Stimulated activated CD8-positive, alpha-beta memory T cell treated with anti-CD3 and anti-CD28 coated beads, Interleukin-15, amount 100 ng/mL, for 24 hours (primary cell): ENCODE measurements around the gene HIPK4.
A peak's percentile ranks its signal among the peaks of the same experiment; 100 is the strongest.

Source experiments
- DNase-seq: peaks from one replicate; pipeline ENCODE4 v3.0.0-alpha.2; 2020; ENCODE audit warnings: low read depth

Gene HIPK4

GRCh38 chr19:40366697-40367561 is 23.1 kb downstream of the HIPK4 start:
- DNase-seq = no peak

DNA sequence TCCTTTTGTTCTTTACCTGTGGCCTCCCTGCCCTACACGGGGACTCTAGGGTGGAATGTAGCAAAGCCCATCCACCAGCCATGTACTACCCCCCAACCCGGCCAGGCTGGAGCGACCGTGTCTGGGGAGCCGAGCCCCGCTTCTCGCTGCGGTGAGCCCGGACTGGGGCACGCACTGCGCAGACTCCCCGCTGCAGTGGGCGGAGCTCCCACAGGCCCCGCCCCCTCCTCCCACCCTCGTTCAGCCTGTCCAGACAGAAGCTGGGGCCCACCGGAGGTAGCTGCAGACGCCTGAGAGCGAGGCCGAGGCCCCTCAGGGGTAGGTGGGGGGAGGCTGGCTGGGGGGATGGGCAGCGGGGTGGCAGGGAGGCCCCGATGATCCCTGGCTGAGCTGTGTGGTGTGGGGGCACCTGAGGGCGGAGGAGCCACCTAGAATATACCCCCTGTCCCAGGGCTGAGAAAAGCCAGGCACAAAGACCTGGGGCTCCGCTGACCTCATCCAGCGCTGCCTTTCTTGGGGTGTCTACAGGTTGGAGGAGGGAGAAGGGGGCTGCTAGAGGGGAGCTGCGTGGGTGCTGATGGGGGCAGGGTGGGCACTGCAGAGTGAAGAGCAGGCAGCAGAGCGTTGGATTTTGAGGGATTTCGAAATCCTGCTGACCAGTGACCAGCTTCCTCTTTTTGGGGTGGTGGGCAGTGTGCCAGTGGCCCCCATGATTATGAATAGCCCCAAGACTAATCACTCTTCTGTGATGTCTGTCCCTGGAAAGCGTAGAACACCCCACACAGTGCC is 24.2 kb downstream of the HIPK4 start:
- peak; percentile 35 for DNase-seq

DNA sequence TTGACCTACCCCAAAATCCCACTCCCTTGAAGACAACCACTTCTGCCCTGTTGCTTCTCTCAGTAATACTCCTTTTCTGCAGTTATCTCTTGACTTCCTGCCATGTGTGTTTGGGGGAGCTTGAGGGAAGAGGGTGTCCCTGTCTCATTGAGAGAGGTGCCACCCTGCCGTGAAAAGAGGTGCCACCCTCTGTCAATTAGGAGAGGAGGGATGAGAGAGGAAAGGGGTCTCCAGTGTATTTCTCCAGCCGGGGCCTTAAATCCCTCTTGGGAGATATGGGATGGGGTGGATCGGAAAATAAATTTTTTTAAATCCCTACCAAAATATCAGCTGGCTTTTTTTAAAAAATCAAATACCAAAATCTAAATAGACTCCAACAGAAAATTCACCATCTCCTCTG is 25.0 kb downstream of the HIPK4 start:
- no peak for DNase-seq

DNA sequence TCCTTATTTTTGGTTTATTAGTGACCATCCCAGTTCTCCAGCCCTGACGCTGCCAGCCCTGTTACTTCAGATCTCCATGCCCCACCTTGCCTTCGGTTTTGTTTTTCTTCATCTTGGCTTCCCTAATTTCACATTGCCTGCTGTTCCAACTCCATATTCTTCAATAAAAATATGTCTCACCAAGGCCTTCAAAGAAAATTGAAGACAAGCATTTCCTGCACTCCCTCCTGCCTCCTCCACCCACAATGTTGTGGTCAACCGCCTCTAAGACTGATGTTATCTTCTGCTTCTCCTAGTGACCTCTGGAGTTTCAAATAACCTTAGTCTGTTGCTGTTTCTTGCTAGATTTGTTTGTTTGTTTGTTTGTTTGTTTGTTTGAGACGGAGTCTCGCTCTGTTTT is 26.9 kb downstream of the HIPK4 start:
- DNase-seq = no peak

DNA sequence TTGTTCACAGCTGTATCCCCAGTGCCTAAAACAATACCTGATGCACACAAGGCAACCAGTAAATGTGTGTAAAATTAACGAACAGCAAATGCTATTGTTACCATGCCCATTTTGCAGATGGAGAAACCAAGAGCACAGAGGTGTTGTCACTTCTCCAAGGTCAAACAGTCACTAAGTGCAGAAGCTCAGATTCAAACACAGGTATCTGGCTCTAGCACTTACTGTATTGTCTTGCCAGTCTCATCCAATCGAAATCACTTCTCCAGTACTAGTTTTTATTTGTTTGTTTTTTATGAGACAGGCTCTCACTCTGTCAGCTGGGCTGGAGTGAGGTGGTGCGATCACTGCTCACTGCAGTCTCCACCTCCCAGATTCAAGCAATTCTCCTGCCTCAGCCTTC is 27.8 kb downstream of the HIPK4 start:
- DNase-seq = no peak

- DNase-seq = no peak
These were observed 29.2 kb downstream of the HIPK4 start for GRCh38 chr19:40360708-40361241.

GRCh38 chr19:40360020-40360707 is 29.8 kb downstream of the HIPK4 start:
- DNase-seq = no peak

DNA sequence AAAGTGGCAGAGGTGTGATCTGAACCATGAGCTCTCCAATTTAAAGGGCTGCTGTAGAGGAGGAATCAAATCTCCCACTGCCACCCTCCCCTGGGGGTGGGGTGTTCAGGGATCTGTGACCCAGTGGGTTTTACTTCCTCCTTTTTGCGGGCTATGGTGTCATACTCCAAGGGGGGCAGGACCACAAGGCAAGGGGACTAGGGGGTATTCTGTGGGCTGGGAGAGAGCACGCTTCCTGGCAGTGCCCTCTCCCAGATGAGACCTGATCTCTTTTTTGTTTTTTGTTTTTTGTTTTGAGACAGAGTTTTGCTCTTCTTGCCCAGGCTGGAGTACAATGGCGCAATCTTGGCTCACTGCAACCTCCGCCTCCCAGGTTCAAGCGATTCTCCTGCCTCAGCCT is 31.2 kb downstream of the HIPK4 start:
- DNase-seq = no peak

- no peak for DNase-seq
These were observed 32.3 kb downstream of the HIPK4 start for GRCh38 chr19:40357640-40358039.

GRCh38 chr19:40356681-40357595 is 33.0 kb downstream of the HIPK4 start:
- DNase-seq = no peak

DNA sequence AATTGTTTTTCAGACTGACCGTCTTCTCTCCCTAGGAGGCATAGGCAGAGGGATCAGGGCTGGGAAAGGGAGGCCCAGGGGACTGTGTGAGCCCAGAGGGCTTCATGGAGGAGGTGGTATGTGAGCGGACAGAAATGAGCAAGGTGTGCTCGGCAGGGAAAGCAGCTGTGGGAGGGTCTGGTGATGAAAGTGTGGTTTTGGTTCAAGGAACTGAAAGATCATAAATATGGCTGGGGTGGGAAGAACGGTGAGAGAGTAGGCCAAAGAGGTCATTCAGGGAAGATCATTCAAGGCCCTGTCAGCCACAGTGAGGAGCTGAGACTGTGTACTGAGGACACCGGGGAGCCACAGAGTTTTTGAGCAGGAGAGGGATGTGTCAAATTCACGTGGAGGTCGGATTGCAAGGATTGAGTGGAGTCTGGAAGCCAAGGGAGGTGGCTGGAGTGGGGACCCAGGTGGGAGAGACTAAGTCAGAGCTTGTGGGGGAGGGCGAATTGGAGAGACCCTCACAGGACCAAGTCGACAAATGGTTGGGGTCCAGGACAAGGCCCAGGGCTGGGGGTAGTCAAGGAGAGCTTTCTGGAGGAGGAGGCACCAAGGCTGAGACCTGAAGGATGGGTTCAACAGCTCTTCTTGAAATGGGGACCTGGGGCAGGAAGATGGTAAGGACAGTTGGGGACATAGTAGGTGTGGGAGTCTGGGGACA is 33.9 kb downstream of the HIPK4 start:
- no peak for DNase-seq

- DNase-seq = no peak
These were observed 40.9 kb downstream of the HIPK4 start for GRCh38 chr19:40348961-40349507.

GRCh38 chr19:40348125-40348913 is 41.7 kb downstream of the HIPK4 start, which contains the start of the genes C19orf47 and PLD3:
Gene C19orf47 (minus strand): TSS chr19:40348397. CDS start chr19:40341857, 6,540 bp downstream.
Gene PLD3 (plus strand): TSS chr19:40348695. CDS start chr19:40366484, 17,789 bp downstream.
- DNase-seq = peak; percentile 95

- DNase-seq = no peak
These were observed 45.6 kb downstream of the HIPK4 start for GRCh38 chr19:40344422-40344821.

DNA sequence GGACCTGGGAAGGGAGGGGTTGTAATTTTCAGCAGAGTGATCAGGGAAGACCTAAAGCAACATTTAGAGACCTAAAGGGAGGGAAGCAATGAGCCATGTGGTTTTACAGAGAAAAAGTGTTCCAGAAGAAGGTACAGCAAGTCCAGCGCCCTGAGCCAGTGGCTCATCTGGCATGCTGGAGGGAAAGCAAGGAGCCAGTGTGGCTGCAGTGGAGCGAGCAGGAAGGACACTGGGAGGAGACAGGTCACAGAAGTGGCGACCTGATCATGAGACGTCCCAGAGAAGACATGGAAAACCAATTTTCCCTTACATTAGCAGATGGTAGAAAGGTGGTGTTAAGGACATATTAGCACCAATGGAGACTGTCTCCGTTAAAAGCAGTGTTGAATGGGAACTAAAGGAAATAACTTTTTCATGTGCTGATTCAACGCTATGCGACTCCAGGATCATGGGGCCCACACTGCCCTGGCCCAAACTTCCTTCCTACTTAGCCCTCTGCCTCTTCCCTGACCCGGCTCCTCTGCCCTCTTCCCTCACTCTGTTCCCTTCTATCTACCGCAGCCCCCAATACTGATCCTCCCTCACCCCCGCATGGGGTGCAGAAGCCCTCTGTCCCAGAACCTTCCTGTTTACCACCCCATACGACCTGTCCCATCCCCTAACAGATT is 47.2 kb downstream of the HIPK4 start:
- no peak for DNase-seq

- DNase-seq = no peak
These were observed 48.1 kb downstream of the HIPK4 start for GRCh38 chr19:40341601-40342482.

DNA sequence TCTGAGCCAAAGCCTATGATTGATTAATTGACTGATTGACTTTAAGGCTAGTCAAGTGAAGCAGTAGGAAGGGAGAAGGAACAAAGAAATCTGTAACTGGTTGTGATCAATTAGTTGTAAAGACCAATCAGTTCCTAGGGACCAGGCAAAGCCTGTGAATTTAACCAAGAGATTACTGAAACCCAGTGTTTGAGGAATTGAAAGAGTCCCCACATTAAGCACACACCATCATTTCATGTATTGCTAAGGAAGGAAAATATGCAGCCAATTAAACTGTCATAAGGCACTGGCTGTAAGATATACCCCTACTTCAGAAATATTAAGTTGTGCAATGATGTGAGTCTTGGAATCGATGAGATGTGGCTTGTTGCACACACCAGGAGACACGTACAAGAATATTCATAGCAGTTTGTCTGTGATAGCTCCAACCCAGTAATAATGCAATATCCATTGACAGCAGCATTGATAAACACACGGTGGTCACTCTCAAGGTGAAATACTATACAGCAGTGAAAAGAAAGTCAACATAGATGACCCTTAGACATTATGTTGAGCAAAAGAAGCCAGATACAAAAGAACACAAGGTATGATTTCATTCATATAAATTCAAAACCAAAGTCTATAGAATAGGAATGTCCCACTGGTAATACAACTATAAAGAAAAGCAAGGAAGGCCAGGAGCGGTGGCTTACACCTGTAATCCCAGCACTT is 50.8 kb downstream of the HIPK4 start:
- DNase-seq = no peak
